ENCODE measurements around the gene DISC1.

- TF ChIP-seq, protein P1, sequence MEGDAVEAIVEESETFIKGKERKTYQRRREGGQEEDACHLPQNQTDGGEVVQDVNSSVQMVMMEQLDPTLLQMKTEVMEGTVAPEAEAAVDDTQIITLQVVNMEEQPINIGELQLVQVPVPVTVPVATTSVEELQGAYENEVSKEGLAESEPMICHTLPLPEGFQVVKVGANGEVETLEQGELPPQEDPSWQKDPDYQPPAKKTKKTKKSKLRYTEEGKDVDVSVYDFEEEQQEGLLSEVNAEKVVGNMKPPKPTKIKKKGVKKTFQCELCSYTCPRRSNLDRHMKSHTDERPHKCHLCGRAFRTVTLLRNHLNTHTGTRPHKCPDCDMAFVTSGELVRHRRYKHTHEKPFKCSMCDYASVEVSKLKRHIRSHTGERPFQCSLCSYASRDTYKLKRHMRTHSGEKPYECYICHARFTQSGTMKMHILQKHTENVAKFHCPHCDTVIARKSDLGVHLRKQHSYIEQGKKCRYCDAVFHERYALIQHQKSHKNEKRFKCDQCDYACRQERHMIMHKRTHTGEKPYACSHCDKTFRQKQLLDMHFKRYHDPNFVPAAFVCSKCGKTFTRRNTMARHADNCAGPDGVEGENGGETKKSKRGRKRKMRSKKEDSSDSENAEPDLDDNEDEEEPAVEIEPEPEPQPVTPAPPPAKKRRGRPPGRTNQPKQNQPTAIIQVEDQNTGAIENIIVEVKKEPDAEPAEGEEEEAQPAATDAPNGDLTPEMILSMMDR (conservative IDR thresholded peaks at IDR 0.05; ENCODE audit: low read depth in 2 of 2) = no peak
- TF ChIP-seq CREB1 (CRISPR knock-in tag; IDR thresholded peaks at IDR 0.05; ENCODE audit: low read depth) (no peak), EZH2phosphoT487 (IDR thresholded peaks at IDR 0.05; ENCODE audit: unreplicated experiment) (no peak), ETS1 (IDR thresholded peaks at IDR 0.05) (no peak), EZH2 (IDR thresholded peaks at IDR 0.05; ENCODE audit: low read depth, unreplicated experiment) (no peak), NANOG (IDR thresholded peaks at IDR 0.05; ENCODE audit: borderline replicate concordance) (no peak)
- TF ChIP-seq, protein P2, sequence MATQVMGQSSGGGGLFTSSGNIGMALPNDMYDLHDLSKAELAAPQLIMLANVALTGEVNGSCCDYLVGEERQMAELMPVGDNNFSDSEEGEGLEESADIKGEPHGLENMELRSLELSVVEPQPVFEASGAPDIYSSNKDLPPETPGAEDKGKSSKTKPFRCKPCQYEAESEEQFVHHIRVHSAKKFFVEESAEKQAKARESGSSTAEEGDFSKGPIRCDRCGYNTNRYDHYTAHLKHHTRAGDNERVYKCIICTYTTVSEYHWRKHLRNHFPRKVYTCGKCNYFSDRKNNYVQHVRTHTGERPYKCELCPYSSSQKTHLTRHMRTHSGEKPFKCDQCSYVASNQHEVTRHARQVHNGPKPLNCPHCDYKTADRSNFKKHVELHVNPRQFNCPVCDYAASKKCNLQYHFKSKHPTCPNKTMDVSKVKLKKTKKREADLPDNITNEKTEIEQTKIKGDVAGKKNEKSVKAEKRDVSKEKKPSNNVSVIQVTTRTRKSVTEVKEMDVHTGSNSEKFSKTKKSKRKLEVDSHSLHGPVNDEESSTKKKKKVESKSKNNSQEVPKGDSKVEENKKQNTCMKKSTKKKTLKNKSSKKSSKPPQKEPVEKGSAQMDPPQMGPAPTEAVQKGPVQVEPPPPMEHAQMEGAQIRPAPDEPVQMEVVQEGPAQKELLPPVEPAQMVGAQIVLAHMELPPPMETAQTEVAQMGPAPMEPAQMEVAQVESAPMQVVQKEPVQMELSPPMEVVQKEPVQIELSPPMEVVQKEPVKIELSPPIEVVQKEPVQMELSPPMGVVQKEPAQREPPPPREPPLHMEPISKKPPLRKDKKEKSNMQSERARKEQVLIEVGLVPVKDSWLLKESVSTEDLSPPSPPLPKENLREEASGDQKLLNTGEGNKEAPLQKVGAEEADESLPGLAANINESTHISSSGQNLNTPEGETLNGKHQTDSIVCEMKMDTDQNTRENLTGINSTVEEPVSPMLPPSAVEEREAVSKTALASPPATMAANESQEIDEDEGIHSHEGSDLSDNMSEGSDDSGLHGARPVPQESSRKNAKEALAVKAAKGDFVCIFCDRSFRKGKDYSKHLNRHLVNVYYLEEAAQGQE (IDR thresholded peaks at IDR 0.05; ENCODE audit: unreplicated experiment) = no peak
Observed at GRCh38 chr1:231829332-231829731, 202.7 kb downstream of the DISC1 start.
